OCI-LY1 (cell line): ENCODE results near the gene C1orf35.

ENCODE experiments used
- H2AFZ ChIP-seq: fragments of 200-600 bp; sonication (generic), shearing (Covaris generic); 2 replicates; pipeline ENCODE4 v1.6.0; 2014; ENCODE audit warnings: antibody characterized with exemption, mild to moderate bottlenecking, low read length
- H3F3A ChIP-seq: fragments of 200-600 bp; sonication (generic), shearing (Covaris generic); 2 replicates; pipeline ENCODE4 v1.6.0; 2014; ENCODE audit warnings: mild to moderate bottlenecking, antibody characterized with exemption, low read length, moderate library complexity; ENCODE audit not compliant: insufficient read depth
- H3K27ac ChIP-seq: fragments of 200-600 bp; sonication (generic); 2 replicates; pipeline ENCODE4 v1.5.1; 2014; ENCODE audit warnings: low read length, mixed run types, mild to moderate bottlenecking, low read depth; ENCODE audit not compliant: poor library complexity, severe bottlenecking
- H3K27me3 ChIP-seq: fragments of 200-600 bp; sonication (generic); 2 replicates; pipeline ENCODE4 v1.6.0; 2014; ENCODE audit warnings: antibody characterized with exemption, mild to moderate bottlenecking, low read length, moderate library complexity; ENCODE audit not compliant: insufficient read depth
- H3K36me3 ChIP-seq: fragments of 200-600 bp; sonication (generic); 2 replicates; pipeline ENCODE4 v1.6.1; 2014; ENCODE audit warnings: mild to moderate bottlenecking, antibody characterized with exemption, low read length, moderate library complexity, mixed read lengths; ENCODE audit not compliant: insufficient read depth
- H3K4me1 ChIP-seq: fragments of 200-600 bp; sonication (generic); 2 replicates; pipeline ENCODE4 v1.5.1; 2014; ENCODE audit warnings: mild to moderate bottlenecking, low read length, moderate library complexity; ENCODE audit not compliant: insufficient read depth, severe bottlenecking
- H3K4me2 ChIP-seq: fragments of 200-600 bp; sonication (generic), shearing (Covaris generic); 2 replicates; pipeline ENCODE4 v1.6.1; 2014; ENCODE audit warnings: low read length
- H3K4me3 ChIP-seq: fragments of 200-600 bp; sonication (generic); 2 replicates; pipeline ENCODE4 v1.5.1; 2014; ENCODE audit warnings: low read length, low read depth, mild to moderate bottlenecking, mixed read lengths; ENCODE audit not compliant: poor library complexity, severe bottlenecking
- H3K79me2 ChIP-seq: fragments of 200-600 bp; shearing (Covaris generic); 2 replicates; pipeline ENCODE4 v1.6.1; 2016; ENCODE audit warnings: mixed run types, low read length, mixed read lengths; ENCODE audit not compliant: insufficient read depth
- H3K9ac ChIP-seq: fragments of 200-600 bp; sonication (generic), shearing (Covaris generic); 2 replicates; pipeline ENCODE4 v1.6.1; 2014; ENCODE audit warnings: mild to moderate bottlenecking, low read length, mixed read lengths
- H3K9me2 ChIP-seq: fragments of 200-600 bp; sonication (generic), shearing (Covaris generic); 2 replicates; pipeline ENCODE4 v1.6.1; 2014; ENCODE audit warnings: low read depth, mild to moderate bottlenecking, low read length, mixed read lengths
- H3K9me3 ChIP-seq: fragments of 200-600 bp; shearing (Covaris generic); 2 replicates; pipeline ENCODE4 v1.6.1; 2014; ENCODE audit warnings: low read length, mixed read lengths
- H4K20me1 ChIP-seq: fragments of 200-600 bp; sonication (generic), shearing (Covaris generic); 2 replicates; pipeline ENCODE4 v1.6.0; 2016; ENCODE audit warnings: mild to moderate bottlenecking, low read length; ENCODE audit not compliant: insufficient read depth
- CTCF ChIP-seq: fragments of 200-600 bp; sonication (generic), shearing (Covaris generic); IDR thresholded peaks from 2 replicates; pipeline ENCODE4 v1.5.1; 2017; ENCODE audit warnings: mild to moderate bottlenecking, antibody characterized with exemption, low read length, moderate library complexity, mixed read lengths
- EZH2 ChIP-seq: fragments of 200-600 bp; sonication (generic), shearing (Covaris generic); IDR thresholded peaks from 2 replicates; pipeline ENCODE4 v1.8.0; 2017; ENCODE audit warnings: borderline replicate concordance, mixed run types, mild to moderate bottlenecking, antibody characterized with exemption, low read length, moderate library complexity, mixed read lengths

Gene C1orf35

GRCh38 chr1:228065543-228066347 lies 37.4 kb downstream of the C1orf35 start:
- TF ChIP-seq EZH2 = no peak
- no peak for TF ChIP-seq CTCF
- Histone ChIP-seq H3K9me2 (no peaks in the 10 kb centered on the region), H3K36me3 (no peaks in the 10 kb centered on the region), H3K9ac (no peak overlapping the region), H3K4me2 (no peak overlapping the region), H4K20me1 (no peaks in the 10 kb centered on the region), H3K79me2 (no peaks in the 10 kb centered on the region), H3F3A (no peaks in the 10 kb centered on the region), H3K4me1 (no peaks in the 10 kb centered on the region), H2AFZ (no peak overlapping the region), H3K27me3 (no peaks in the 10 kb centered on the region), H3K4me3 (no peak overlapping the region), H3K9me3 (no peaks in the 10 kb centered on the region), H3K27ac (no peak overlapping the region)

GRCh38 chr1:228064741-228065542 lies 38.2 kb downstream of the C1orf35 start:
- H3K9ac ChIP-seq = no peak overlapping the region
- H3K9me3 ChIP-seq = no peaks in the 10 kb centered on the region
- H3F3A ChIP-seq = no peaks in the 10 kb centered on the region
- TF ChIP-seq CTCF (no peak), EZH2 (no peak)
- H2AFZ ChIP-seq = no peak overlapping the region
- no peak overlapping the region for H3K27ac ChIP-seq
- no peaks in the 10 kb centered on the region for H3K4me1 ChIP-seq
- no peaks in the 10 kb centered on the region for H3K27me3 ChIP-seq
- H3K4me2 ChIP-seq = no peak overlapping the region
- H3K36me3 ChIP-seq = no peaks in the 10 kb centered on the region
- H4K20me1 ChIP-seq = no peaks in the 10 kb centered on the region
- no peak overlapping the region for H3K4me3 ChIP-seq
- H3K79me2 ChIP-seq = no peaks in the 10 kb centered on the region
- no peaks in the 10 kb centered on the region for H3K9me2 ChIP-seq

GRCh38 chr1:228064296-228064695 lies 38.8 kb downstream of the C1orf35 start:
- Histone ChIP-seq H4K20me1 (no peaks in the 10 kb centered on the region), H3K9me2 (no peaks in the 10 kb centered on the region), H3K9me3 (no peaks in the 10 kb centered on the region), H3K4me2 (no peak overlapping the region), H3K79me2 (no peaks in the 10 kb centered on the region), H3F3A (no peaks in the 10 kb centered on the region), H3K4me3 (no peak overlapping the region), H3K36me3 (no peaks in the 10 kb centered on the region), H3K4me1 (no peaks in the 10 kb centered on the region), H2AFZ (no peak overlapping the region), H3K27me3 (no peaks in the 10 kb centered on the region), H3K9ac (no peak overlapping the region), H3K27ac (no peak overlapping the region)
- TF ChIP-seq CTCF = no peak
- no peak for TF ChIP-seq EZH2
